Spleen (tissue), 11 donors: Measurements from ENCODE around the gene MYLK3. TPM values are rescaled to one million over a fixed set of nuclear protein-coding genes. Genes with fewer than 3 reads are reported as not detected.
A peak's percentile ranks its signal among the peaks of the same experiment; 100 is the strongest.

Source experiments
- DNase-seq: peaks from one replicate; pipeline ENCODE4 v3.0.0-alpha.2; 2020
- H3K27ac ChIP-seq, 8 donors: fragments of 200-600 bp; sonication (generic) in 7 of 8; 1 replicate in 4 of 8; 2 replicates in 4 of 8; pipeline versions ENCODE4 v1.5.0 to v1.8.0; 2016 to 2021; ENCODE audit warnings: inconsistent platforms in 4 of 8, mild to moderate bottlenecking in 4 of 8, moderate library complexity in 1 of 8
- H3K27me3 ChIP-seq, 7 donors: fragments of 200-600 bp; sonication (generic) in 6 of 7; replicated peaks in 1 of 7; 1 replicate in 4 of 7; 2 replicates in 3 of 7; pipeline versions ENCODE4 v1.5.0 to v1.8.0; 2016 to 2021; ENCODE audit warnings: inconsistent platforms in 3 of 7, mild to moderate bottlenecking in 1 of 7
- H3K36me3 ChIP-seq, 6 donors: fragments of 200-600 bp; sonication (generic) in 5 of 6; 1 replicate in 4 of 6; 2 replicates in 2 of 6; pipeline versions ENCODE4 v1.5.0 to v1.8.0; 2016 to 2021; ENCODE audit warnings: inconsistent platforms in 2 of 6
- H3K4me1 ChIP-seq, 6 donors: fragments of 200-600 bp; sonication (generic) in 5 of 6; 1 replicate in 3 of 6; 2 replicates in 3 of 6; pipeline versions ENCODE4 v1.5.0 to v1.8.0; 2016 to 2021; ENCODE audit warnings: inconsistent platforms in 3 of 6
- H3K4me3 ChIP-seq, 8 donors: fragments of 200-600 bp; sonication (generic) in 7 of 8; 1 replicate in 4 of 8; 2 replicates in 4 of 8; pipeline versions ENCODE4 v1.5.0 to v1.8.0; 2016 to 2021; ENCODE audit warnings: inconsistent platforms in 4 of 8, mild to moderate bottlenecking in 4 of 8, moderate library complexity in 2 of 8
- H3K9me3 ChIP-seq, 8 donors: fragments of 200-600 bp; sonication (generic) in 7 of 8; 1 replicate in 4 of 8; 2 replicates in 4 of 8; pipeline versions ENCODE4 v1.5.0 to v1.8.0; 2016 to 2021; ENCODE audit warnings: inconsistent platforms in 4 of 8
- POLR2A ChIP-seq, 3 donors: fragments of 450-650 bp; IDR thresholded peaks; one replicate each; pipeline ENCODE4 v1.5.1; 2017; ENCODE audit warnings: antibody characterized with exemption in 3 of 3, mild to moderate bottlenecking in 1 of 3
- POLR2AphosphoS5 ChIP-seq, 3 donors: sonication (generic); formaldehyde crosslinking; IDR thresholded peaks; one replicate each; pipeline ENCODE4 v1.5.1; 2017; ENCODE audit warnings: antibody characterized with exemption in 3 of 3
- WGBS, 5 donors: extraction: QIAGEN DNeasy Blood & Tissue Kit in 3 of 5; methylation state at CpG; one replicate each; pipeline versions ENCODE4 v1.1.5 to v1.1.7; 2013 to 2018; 5-methylcytosine and 5-hydroxymethylcytosine counted together
- intact Hi-C: fragments of 100-400 bp; cut with DNase I; formaldehyde crosslinking; loops from one replicate; pipeline ENCODE4 v1.15.0; 2023; ENCODE audit warnings: low total_unique reads
- polyA plus RNA-seq, 3 donors: library from polyadenylated mRNA; stranded (reverse); fragments of 200-250 nt; gene quantifications; one replicate each; pipeline ENCODE4 v1.2.1, GENCODE V29; 2013
- total RNA-seq, 7 donors: library from RNA; depleted of rRNA in 3 of 7; stranded (reverse); fragments of >200 nt in 3 of 7; fragmentation: NEBNext Ultra II Directional in 4 of 7; extraction: Animal tissue kit (Norgen Biotek cat#: 25700) in 4 of 7; gene quantifications; one replicate each; pipeline versions ENCODE4 v1.1.0 to v1.2.1, GENCODE V29; 2016 to 2021
- TF ChIP-seq, protein P1 (sequence below), 11 experiments: fragments of 200-600 bp in 7 of 11; fragments of 450-650 bp in 4 of 11; sonication (generic) in 4 of 11; IDR thresholded peaks in 8 of 11; conservative IDR thresholded peaks in 3 of 11; 1 replicate in 7 of 11; 2 replicates in 4 of 11; pipeline versions ENCODE4 v1.4.0 to v1.8.0; 2016 to 2021; ENCODE audit warnings: antibody characterized with exemption in 11 of 11, inconsistent platforms in 4 of 11, mild to moderate bottlenecking in 1 of 11
- donor health status: healthy with polysubstance abuse.
- donor health status: DM: no; HTN: no; CAD: no; lungs with moderate emphysema.
- donor health status: DM: no; HTN: no; CAD: no.
- donor health status: Bipolar disorder and iron deficiency.
- donor health status: healthy.
- donor health status: DM: no; HTN: no; CAD: no.
- donor health status: DM: yes; HTN: yes; CAD: no.

The MYLK3 gene
- total and polyA plus RNA-seq, 10 donors, result 0.03 to 2.4 (median 0.25) TPM; not detected in 1

DNA sequence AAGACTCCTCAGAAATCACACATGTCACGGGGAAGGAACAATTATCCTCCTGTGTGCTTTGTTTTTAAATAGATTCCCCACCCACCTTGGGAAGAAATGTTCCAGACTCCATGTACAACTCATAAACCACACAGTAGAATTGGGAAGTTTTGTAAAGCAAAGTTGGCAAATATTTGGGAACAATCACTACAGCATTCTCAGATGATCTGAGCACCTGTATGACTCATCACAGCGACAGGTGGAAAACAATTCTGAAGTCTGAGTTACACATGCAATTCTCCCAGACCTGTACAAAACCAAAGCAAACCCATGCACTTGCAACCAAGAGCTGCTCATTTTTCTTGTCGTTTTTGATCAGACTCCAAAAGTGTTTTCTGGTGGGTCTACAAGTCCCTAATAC is 14.4 kb upstream of the MYLK3 start:
- Histone ChIP-seq H3K9me3 (no peaks in the 10 kb centered on the region), H3K36me3 (no peaks in the 10 kb centered on the region), H3K27ac (no peak overlapping the region), H3K4me3 (no peak overlapping the region), H3K4me1 (peaks cover 0 to 6% (median 0%) of the 10 kb centered on the region in 6 donors), H3K27me3 (peaks cover 0 to 3% (median 0%) of the 10 kb centered on the region in 7 donors)
- intact Hi-C loops, result no loop called here
- TF ChIP-seq POLR2A (IDR thresholded peaks at IDR 0.05), result no peak
- TF ChIP-seq, protein P1, sequence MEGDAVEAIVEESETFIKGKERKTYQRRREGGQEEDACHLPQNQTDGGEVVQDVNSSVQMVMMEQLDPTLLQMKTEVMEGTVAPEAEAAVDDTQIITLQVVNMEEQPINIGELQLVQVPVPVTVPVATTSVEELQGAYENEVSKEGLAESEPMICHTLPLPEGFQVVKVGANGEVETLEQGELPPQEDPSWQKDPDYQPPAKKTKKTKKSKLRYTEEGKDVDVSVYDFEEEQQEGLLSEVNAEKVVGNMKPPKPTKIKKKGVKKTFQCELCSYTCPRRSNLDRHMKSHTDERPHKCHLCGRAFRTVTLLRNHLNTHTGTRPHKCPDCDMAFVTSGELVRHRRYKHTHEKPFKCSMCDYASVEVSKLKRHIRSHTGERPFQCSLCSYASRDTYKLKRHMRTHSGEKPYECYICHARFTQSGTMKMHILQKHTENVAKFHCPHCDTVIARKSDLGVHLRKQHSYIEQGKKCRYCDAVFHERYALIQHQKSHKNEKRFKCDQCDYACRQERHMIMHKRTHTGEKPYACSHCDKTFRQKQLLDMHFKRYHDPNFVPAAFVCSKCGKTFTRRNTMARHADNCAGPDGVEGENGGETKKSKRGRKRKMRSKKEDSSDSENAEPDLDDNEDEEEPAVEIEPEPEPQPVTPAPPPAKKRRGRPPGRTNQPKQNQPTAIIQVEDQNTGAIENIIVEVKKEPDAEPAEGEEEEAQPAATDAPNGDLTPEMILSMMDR (IDR thresholded peaks at IDR 0.05 in 8 of 11, conservative IDR thresholded peaks at IDR 0.05 in 3 of 11), result no peak
- no peak for TF ChIP-seq POLR2AphosphoS5 (IDR thresholded peaks at IDR 0.05)
- no peak for DNase-seq
- WGBS, 5 donors, result 76 to 93% (median 86%) methylated on average over 3 of the region's 3 CpGs

DNA sequence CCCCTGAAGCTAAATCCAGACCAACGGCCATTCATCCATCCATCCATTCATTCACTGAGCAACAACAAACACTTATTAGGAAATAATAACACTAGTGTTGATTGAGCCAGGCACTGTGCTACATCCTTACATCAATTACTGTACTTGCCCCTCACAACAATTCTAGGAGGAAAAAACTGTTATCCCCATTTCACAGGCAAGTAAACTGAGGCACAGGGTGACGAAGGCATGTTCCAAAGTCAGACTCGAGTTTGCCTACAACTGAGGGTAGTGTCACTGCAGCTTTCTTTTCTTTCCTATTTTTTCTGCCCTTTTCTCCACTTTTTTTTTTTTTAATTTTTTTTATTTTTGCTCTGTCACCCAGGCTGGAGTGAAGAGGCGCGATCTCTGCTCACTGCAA is 11.2 kb upstream of the MYLK3 start:
- TF ChIP-seq POLR2A (IDR thresholded peaks at IDR 0.05) (no peak), POLR2AphosphoS5 (IDR thresholded peaks at IDR 0.05) (no peak)
- TF ChIP-seq, protein P1 (IDR thresholded peaks at IDR 0.05 in 8 of 11, conservative IDR thresholded peaks at IDR 0.05 in 3 of 11), result no peak
- 87 to 95% (median 90%) methylated on average over 5 of the region's 5 CpGs for WGBS, 5 donors
- no peak for DNase-seq

DNA sequence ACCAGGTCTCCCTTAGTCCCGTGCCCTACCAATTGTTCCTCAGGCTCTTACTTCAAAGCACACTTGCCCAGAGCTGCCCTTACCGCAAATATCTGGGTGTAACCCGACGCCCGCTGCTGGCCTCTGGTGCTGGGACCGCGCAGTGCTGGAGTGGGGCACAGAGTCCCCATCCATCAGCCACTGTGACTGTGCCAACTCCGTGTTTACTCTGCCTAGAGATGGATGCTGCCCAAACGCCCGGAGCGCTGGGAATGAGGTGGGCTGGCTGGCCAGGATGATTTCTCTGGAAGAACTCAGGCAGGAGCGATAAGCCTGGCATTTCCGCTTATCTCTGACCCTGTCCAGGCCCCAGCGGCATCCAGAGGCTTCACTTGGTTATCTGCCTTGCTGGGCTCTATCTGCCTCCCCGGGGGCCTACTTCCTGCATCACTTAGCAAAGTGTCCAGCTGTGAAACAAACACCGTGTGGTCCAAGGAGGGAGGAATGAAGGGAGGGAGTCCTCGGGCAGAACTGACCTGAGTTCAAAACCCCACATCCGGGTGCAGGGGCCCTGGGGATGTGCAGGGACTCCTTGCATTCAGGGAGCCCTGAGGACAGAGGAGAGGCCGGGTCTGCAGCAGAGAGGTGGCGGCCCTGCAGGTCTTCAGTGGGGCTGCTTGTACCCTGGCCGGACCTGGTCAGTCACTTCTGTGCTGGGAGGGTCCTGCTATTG is 9.4 kb upstream of the MYLK3 start:
- TF ChIP-seq POLR2AphosphoS5 (IDR thresholded peaks at IDR 0.05) (no peak), POLR2A (IDR thresholded peaks at IDR 0.05) (no peak)
- TF ChIP-seq, protein P1 (IDR thresholded peaks at IDR 0.05 in 8 of 11, conservative IDR thresholded peaks at IDR 0.05 in 3 of 11), result no peak
- H3K36me3 ChIP-seq, result no peaks in the 10 kb centered on the region
- H3K27ac ChIP-seq, result no peak overlapping the region
- intact Hi-C loops, result no loop called here
- no peaks in the 10 kb centered on the region for H3K9me3 ChIP-seq
- no peak overlapping the region for H3K4me3 ChIP-seq
- H3K4me1 ChIP-seq, result no peaks in the 10 kb centered on the region
- H3K27me3 ChIP-seq, result peaks cover 0 to 8% (median 0%) of the 10 kb centered on the region in 7 donors
- peak; percentile 69 for DNase-seq
- 53 to 69% (median 66%) methylated on average over 18 to 21 of the region's 21 CpGs for WGBS, 5 donors

More for the DNA sequence above, 11.2 kb upstream of the MYLK3 start:
- Histone ChIP-seq H3K27me3 (peaks cover 0 to 8% (median 0%) of the 10 kb centered on the region in 7 donors), H3K4me1 (no peaks in the 10 kb centered on the region), H3K4me3 (no peak overlapping the region), H3K27ac (no peak overlapping the region), H3K9me3 (no peaks in the 10 kb centered on the region), H3K36me3 (no peaks in the 10 kb centered on the region)
- intact Hi-C loops, result no loop called here

DNA sequence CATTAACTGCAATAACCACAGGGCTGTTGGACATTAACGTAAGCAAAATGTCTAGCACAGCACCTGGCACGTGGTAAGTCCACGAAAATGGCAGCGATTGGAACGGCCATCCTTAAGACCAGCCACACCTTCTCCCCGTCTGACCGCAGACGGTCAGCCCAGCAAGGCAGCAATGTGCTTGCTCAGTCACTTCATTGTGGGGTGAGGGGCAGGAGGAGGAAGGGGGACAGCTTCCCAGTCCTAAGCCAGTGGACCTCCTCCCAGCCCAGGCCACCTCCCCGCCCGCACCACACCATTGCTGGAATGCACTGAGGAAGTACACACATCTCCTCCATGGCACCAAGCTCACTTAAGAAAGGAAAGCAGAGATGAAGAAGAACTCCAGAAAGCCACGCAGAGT is 8.6 kb upstream of the MYLK3 start:
- Histone ChIP-seq H3K9me3 (no peaks in the 10 kb centered on the region), H3K27ac (no peak overlapping the region), H3K4me1 (no peaks in the 10 kb centered on the region), H3K4me3 (no peak overlapping the region), H3K27me3 (peaks cover 0 to 8% (median 0%) of the 10 kb centered on the region in 7 donors), H3K36me3 (no peaks in the 10 kb centered on the region)
- 86 to 95% (median 88%) methylated on average over 11 of the region's 11 CpGs for WGBS, 5 donors
- DNase-seq, result peak; percentile 51
- TF ChIP-seq, protein P1 (IDR thresholded peaks at IDR 0.05 in 8 of 11, conservative IDR thresholded peaks at IDR 0.05 in 3 of 11), result no peak
- TF ChIP-seq POLR2A (IDR thresholded peaks at IDR 0.05) (no peak), POLR2AphosphoS5 (IDR thresholded peaks at IDR 0.05) (no peak)
- intact Hi-C loops, result no loop called here
